Fibroblast of skin of scalp (primary cell): ENCODE measurements around the gene SIRT2.

Experiments
- DNase-seq: peaks from one replicate; pipeline ENCODE4 v3.0.0-alpha.2; 2013

Gene SIRT2

DNA sequence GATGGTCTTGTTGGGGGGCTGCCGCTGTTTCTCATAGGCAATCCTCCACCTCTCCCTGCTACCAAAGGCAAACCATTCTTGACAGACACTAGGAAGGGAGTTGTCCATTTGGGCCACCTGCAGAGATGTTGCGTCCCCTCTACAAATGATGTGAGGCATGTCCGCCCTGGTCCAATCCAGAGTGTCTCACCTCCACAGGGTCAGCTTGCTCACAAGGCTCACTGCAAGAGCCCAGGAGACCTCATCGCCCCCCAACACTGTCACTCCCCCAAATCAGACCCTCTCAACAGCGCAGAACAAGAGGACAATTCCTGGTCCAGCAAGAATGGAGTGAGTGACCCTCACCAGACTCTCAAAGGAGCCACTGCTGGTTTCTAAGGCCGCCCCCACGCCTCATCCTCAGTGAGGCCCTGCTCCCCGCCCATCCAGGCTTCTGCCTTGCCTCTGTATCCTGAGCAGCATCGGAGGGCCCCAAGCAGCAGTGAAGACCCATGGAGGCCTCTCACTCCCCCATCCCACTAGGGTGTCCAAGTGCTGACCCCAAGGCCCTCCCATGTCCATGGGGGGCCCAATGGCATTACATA is 56.2 kb downstream of the SIRT2 start:
- DNase-seq, result no peak

GRCh38 chr19:38842439-38843174 is 56.8 kb downstream of the SIRT2 start:
- no peak for DNase-seq

- DNase-seq, result no peak
Measured at GRCh38 chr19:38841787-38842438, 57.5 kb downstream of the SIRT2 start.

- no peak for DNase-seq
Measured at GRCh38 chr19:38841180-38841766, 58.1 kb downstream of the SIRT2 start.

GRCh38 chr19:38840583-38840968 is 58.8 kb downstream of the SIRT2 start:
- no peak for DNase-seq

DNA sequence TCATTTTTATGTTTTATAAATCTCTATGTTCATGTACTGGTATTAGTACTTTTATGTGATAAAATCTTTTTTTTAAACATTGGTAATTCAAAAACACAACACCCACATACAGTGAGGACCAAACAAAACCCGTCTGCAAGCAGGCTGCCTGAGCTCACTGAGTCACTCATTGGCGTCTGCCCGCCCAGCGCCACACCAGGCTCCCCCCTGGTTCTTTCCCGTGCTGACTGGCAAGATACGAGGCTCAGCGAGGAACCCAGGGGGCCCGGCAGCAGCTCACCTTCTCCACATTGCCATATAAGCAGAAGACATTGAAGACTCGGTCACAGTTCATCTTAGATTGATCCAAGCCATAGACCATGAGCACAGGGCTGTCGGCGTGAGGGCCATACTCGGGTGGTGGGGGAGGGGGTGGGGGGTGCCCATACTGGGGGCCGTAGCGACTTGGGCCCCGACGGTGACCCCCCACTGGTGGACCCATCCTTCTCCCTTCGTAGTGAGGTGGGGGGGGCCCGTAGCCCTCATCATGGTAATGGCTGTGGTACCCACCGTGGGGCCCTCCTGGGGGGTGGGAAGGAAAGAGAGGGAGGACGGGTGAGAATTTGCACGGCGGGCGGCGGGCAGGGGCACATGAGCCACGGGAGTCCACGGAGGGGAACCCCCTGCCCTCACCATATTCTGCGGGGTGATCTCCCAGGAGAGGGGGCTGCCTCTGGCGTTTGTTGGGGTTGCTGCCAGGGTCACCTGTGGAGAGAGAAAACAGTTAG is 59.4 kb downstream of the SIRT2 start:
- DNase-seq, result no peak

- DNase-seq, result no peak
Measured at GRCh38 chr19:38838986-38839761, 60.2 kb downstream of the SIRT2 start.

- DNase-seq, result no peak
Measured at GRCh38 chr19:38838208-38838985, 61.0 kb downstream of the SIRT2 start.

- DNase-seq, result no peak
Measured at GRCh38 chr19:38837656-38838121, 61.7 kb downstream of the SIRT2 start.

DNA sequence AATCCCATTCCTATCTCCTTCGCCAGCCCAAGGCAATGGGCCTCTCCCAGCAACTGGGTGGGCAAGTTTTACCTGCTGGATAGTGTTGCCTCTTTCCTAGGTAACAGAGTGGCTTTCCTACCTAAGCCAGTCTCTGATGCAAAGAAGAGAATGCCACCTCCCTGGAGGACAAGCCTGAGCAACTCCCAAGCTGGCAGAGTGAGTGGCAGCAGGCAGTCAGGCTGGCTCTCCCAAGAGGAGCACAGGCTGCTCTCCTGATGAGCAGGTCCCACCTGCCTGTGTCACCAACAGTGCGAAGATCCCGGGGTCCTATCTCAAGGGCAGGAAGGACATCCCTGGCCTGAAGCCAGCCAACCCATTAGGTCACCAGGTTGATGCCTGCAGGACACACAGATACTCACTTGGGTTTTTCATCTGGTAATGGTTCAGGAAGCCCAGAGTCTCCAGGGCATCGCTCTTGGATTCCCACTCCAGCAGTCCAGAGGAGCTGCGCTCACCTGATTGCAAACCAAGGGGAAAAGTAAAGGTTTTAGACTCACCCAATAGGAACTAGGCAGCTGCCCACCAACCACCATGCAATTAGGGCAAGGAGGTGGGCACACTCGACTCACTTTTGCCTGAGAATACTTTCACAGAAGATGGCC is 62.3 kb downstream of the SIRT2 start:
- DNase-seq, result no peak

DNA sequence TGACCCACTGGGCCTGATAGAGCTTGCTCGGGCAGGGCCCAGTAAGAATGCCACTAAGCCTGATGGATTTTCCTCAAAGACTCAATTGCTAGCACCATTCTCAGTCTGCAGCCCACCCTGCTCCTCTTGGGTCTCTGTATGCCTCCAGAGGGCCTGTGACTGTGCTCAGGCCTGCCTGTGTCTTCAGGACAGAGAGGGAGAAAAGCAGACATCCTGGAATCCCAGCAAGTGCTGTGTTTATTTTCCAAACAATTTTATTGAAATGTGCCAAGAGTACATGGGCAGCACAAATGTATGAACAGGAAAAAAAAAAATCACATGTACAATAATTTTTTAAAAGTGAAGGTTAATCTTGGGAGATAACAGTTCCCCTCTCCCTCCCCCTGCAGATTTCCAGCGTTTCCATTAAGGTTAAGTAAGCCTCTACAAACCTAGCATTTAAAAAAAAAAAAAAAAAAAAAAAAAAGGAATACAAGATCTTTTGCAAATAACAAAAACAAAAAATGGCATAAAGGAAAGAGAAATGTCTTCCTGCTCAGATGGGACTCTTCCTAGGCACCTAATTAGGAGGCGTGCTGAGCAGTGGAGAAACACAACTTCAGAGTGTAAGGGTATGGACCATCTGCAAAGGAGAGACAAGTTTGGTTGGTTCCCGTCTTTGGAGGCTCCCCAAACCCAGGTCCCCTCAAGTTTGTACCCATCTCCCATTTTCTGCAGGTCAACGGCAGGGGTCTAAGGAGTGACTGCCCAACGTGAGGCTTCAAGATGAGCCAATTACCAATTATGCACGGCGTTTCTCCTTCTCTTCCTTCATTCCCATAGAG is 63.0 kb downstream of the SIRT2 start:
- no peak for DNase-seq

DNA sequence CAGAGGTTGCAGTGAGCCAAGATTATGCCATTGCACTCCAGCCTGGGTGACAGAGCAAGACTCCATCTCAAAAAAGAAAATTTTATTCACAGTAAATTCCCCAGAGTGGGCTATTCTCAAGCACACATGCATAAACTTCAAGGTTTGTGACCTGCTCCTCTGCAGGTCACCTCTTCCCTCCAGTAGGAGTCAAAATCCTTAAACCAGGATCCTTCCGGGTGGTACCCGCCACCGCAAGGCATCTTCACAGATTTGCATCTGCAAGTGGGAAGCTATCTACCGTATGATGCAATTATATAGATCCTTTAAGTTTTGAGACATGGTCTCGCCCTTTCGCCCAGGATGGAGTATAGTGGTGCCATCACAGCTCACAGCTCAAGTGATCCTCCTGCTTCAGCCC is 64.8 kb downstream of the SIRT2 start:
- DNase-seq, result no peak

DNA sequence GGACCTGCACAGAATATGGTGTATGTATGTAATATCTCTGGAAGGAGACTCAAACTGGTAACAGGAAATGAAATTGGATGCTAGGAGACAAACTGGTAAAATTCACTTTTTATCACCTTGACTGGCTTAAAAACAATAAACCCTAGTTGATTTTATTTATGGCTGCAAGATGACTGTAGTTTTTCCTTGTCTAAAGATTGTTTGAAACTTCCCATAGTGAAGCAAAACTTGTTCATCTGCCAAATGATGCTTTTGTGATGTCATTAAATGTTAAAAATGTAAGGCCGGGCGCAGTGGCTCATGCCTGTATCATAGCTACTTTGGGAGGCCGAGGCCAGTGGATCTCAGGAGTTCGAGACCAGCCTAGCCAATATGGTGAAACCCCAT is 65.3 kb downstream of the SIRT2 start:
- DNase-seq, result no peak

GRCh38 chr19:38833092-38833425 is 66.4 kb downstream of the SIRT2 start:
- DNase-seq, result no peak

GRCh38 chr19:38831142-38831605 is 68.2 kb downstream of the SIRT2 start:
- peak; percentile 89 for DNase-seq

GRCh38 chr19:38830039-38830733 is 69.2 kb downstream of the SIRT2 start:
- DNase-seq, result no peak

DNA sequence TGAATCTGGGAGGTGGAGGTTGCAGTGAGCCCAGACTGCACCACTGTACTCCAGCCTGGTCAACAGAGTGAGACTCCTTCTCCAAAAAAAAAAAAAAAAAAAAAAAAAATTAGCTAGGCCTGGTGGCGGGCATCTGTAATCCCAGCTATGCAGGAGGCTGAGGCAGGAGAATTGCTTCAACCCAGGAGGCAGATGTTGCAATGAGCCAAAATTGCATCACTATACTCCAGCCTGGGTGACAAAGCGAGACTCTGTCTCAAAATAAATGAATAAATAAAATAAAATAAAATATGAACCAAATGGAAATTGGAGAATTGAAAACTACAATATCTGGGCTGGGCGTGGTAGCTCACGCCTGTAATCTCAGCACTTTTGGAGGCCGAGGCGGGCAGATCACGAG is 70.2 kb downstream of the SIRT2 start:
- DNase-seq, result peak; percentile 38
